ENCODE results near the gene EVPLL.
"Not testable (repeated sequence)": the region's sequence is repeated elsewhere in the genome, so short reads cannot be mapped to it uniquely, and the experiment has no call there.

DNA sequence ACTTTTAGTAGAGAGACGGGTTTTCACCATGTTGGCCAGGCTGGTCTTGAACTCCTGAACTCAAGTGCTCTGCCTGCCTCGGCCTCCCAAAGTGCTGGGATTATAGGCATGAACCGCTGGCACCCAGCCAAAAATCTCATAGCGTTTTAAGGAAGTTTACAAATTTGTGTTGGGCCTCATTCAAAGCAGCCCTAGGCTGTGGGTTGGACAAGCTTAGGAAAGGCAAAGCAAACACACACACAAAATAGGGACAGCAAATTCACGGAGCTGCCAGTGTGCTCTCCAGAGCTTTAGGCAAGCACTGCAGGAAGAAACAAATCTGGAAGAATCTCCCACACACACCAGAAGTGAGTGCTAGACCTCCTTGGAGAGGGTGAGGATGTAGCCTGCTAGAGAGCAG, 25.6 kb downstream of the EVPLL start:
- TF ChIP-seq, protein P1, sequence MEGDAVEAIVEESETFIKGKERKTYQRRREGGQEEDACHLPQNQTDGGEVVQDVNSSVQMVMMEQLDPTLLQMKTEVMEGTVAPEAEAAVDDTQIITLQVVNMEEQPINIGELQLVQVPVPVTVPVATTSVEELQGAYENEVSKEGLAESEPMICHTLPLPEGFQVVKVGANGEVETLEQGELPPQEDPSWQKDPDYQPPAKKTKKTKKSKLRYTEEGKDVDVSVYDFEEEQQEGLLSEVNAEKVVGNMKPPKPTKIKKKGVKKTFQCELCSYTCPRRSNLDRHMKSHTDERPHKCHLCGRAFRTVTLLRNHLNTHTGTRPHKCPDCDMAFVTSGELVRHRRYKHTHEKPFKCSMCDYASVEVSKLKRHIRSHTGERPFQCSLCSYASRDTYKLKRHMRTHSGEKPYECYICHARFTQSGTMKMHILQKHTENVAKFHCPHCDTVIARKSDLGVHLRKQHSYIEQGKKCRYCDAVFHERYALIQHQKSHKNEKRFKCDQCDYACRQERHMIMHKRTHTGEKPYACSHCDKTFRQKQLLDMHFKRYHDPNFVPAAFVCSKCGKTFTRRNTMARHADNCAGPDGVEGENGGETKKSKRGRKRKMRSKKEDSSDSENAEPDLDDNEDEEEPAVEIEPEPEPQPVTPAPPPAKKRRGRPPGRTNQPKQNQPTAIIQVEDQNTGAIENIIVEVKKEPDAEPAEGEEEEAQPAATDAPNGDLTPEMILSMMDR (IDR thresholded peaks at IDR 0.05), result not testable (repeated sequence)
- TF ChIP-seq POLR2A (IDR thresholded peaks at IDR 0.05), result not testable (repeated sequence)
